Tibial artery (tissue), 4 donors: Measurements from ENCODE around the gene CAPZB.
"Not testable (repeated sequence)": the region's sequence is repeated elsewhere in the genome, so short reads cannot be mapped to it uniquely, and the experiment has no call there.

Experiments
- DNase-seq, 2 donors: peaks; one replicate each; pipeline ENCODE4 v3.0.0-alpha.2; 2019
- H3K27ac ChIP-seq, 2 donors: fragments of 200-600 bp; sonication (generic) in 1 of 2; 1 replicate in 1 of 2; 2 replicates in 1 of 2; pipeline ENCODE4 v1.5.1; 2018 to 2019; ENCODE audit warnings: mild to moderate bottlenecking in 1 of 2
- H3K27me3 ChIP-seq, 2 donors: fragments of 200-600 bp; sonication (generic) in 1 of 2; one replicate each; pipeline versions ENCODE4 v1.5.1 to v1.6.0; 2016 to 2019
- H3K36me3 ChIP-seq, 3 donors: fragments of 200-600 bp; sonication (generic) in 2 of 3; one replicate each; pipeline ENCODE4 v1.5.1; 2016 to 2019; ENCODE audit warnings: mild to moderate bottlenecking in 2 of 3
- H3K4me1 ChIP-seq, 4 donors: fragments of 200-600 bp; sonication (generic) in 2 of 4; 1 replicate in 3 of 4; 2 replicates in 1 of 4; pipeline ENCODE4 v1.5.1; 2016 to 2019
- H3K4me3 ChIP-seq, 2 donors: fragments of 200-600 bp; sonication (generic) in 1 of 2; 1 replicate in 1 of 2; 2 replicates in 1 of 2; pipeline ENCODE4 v1.5.1; 2018 to 2019; ENCODE audit warnings: mild to moderate bottlenecking in 2 of 2
- H3K9me3 ChIP-seq, 3 donors: fragments of 200-600 bp; sonication (generic) in 1 of 3; one replicate each; pipeline ENCODE4 v1.5.1; 2016 to 2019
- CTCF ChIP-seq, 2 experiments: fragments of 200-600 bp in 1 of 2; fragments of 450-650 bp in 1 of 2; IDR thresholded peaks; one replicate each; pipeline ENCODE4 v1.5.1; 2017 to 2019; ENCODE audit warnings: antibody characterized with exemption in 2 of 2, mild to moderate bottlenecking in 1 of 2, moderate library complexity in 1 of 2
- intact Hi-C: fragments of 100-400 bp; cut with DNase I; formaldehyde crosslinking; loops from one replicate; pipeline ENCODE4 v1.15.0; 2023; ENCODE audit warnings: low total_unique reads

CAPZB gene

GRCh38 chr1:19515201-19515600, 29.9 kb upstream of the CAPZB start:
- Histone ChIP-seq H3K27me3 (no peaks in the 10 kb centered on the region), H3K4me3 (no peak overlapping the region), H3K27ac (peak overlapping the region; percentile 34 to 58), H3K36me3 (no peaks in the 10 kb centered on the region), H3K9me3 (no peaks in the 10 kb centered on the region), H3K4me1 (peaks cover 0 to 15% (median 4%) of the 10 kb centered on the region in 4 donors)
- no peak for TF ChIP-seq CTCF (IDR thresholded peaks at IDR 0.05)
- intact Hi-C loops, result no loop called here
- DNase-seq, result no peak

DNA sequence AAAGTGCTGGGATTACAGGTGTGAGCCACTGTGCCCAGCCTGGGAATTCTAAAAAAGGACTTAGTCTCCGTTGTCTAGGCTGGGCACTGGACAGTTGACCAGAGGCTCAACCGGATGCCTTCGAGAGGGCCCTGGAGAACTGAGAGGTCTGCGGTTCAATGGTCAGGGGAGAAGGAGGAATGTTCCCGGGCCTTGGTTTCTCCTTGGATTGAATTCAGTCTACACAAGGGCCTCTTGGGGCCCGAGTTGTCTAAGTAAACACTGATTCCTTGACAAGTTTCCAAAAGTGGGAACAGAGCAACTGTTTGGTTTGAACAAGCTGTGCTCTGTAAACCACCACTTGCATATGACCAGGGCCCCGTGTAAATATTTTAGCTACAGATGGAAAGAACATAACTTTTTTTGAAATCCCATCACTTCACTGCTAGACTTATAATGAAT, 29.1 kb upstream of the CAPZB start:
- intact Hi-C loops, result no loop called here
- Histone ChIP-seq H3K9me3 (no peaks in the 10 kb centered on the region), H3K27ac (peak overlapping the region; percentile 34 to 58), H3K4me3 (no peak overlapping the region), H3K4me1 (peaks cover 0 to 15% (median 4%) of the 10 kb centered on the region in 4 donors), H3K27me3 (no peaks in the 10 kb centered on the region), H3K36me3 (no peaks in the 10 kb centered on the region)
- TF ChIP-seq CTCF (IDR thresholded peaks at IDR 0.05), result no peak
- peak; percentile 71 to 84 for DNase-seq

- DNase-seq, result no peak
- Histone ChIP-seq H3K9me3 (no peaks in the 10 kb centered on the region), H3K27me3 (no peaks in the 10 kb centered on the region), H3K4me1 (peaks cover 0 to 15% (median 4%) of the 10 kb centered on the region in 4 donors), H3K4me3 (no peak overlapping the region), H3K27ac (no peak overlapping the region), H3K36me3 (no peaks in the 10 kb centered on the region)
- TF ChIP-seq CTCF (IDR thresholded peaks at IDR 0.05), result no peak
- intact Hi-C loops, result no loop called here
Measured at GRCh38 chr1:19512545-19512944, 27.2 kb upstream of the CAPZB start.

DNA sequence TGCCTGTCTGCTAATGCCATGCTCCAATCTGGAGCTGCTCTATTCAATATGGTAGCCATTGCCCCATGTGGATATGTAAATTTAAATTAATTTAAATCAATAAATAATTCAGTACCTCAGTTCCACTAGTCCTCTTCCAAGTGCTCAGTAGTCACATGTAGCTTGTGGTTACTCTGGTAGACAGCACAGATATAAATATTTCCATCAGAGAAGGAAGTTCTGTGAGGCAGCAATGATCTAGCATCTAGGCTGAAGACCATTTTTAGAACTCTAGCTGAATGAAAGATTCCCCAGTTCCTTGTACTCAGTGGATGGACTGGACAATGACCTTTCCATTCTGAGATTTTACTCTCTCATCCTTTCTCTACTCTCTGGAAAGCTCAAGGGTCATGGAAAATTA, 25.8 kb upstream of the CAPZB start:
- intact Hi-C loops, result no loop called here
- Histone ChIP-seq H3K27ac (no peak overlapping the region), H3K36me3 (no peaks in the 10 kb centered on the region), H3K9me3 (no peaks in the 10 kb centered on the region), H3K27me3 (no peaks in the 10 kb centered on the region), H3K4me1 (peaks cover 0 to 15% (median 4%) of the 10 kb centered on the region in 4 donors), H3K4me3 (no peak overlapping the region)
- DNase-seq, result no peak
- no peak for TF ChIP-seq CTCF (IDR thresholded peaks at IDR 0.05)

GRCh38 chr1:19509647-19510046, 24.3 kb upstream of the CAPZB start:
- peaks cover 0 to 19% (median 8%) of the 10 kb centered on the region in 4 donors for H3K4me1 ChIP-seq
- not testable (repeated sequence) for H3K27me3 ChIP-seq, DNase-seq, H3K36me3 ChIP-seq, H3K27ac ChIP-seq, H3K9me3 ChIP-seq, H3K4me3 ChIP-seq
- intact Hi-C loops, result loop anchor here (5.0 to 10.0 kb wide), 2 partner anchors 105 to 637 kb away; no protein-coding TSS in a partner anchor

DNA sequence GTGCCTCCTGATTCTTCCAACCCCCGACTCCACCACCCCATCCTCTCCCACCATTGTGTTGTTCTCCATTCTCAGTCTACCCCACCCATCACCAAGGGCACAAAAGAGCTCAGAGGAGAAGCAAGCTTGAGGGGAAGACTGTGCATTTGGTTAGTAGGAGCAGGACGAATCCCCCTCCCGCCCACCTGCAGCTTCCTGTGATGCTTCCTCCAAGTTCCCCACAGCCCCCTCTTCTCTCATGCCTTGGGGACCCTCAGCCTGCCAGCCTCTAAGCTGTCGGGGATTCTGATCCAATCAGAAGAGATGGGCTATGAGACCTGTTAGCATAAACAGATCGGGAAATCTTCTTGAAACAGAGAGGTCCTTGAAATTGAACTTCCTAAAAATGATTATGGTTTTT, 22.2 kb upstream of the CAPZB start:
- no peak for TF ChIP-seq CTCF (IDR thresholded peaks at IDR 0.05)
- Histone ChIP-seq H3K4me1 (peaks cover 0 to 9% (median 4%) of the 10 kb centered on the region in 4 donors), H3K27me3 (no peaks in the 10 kb centered on the region), H3K9me3 (no peaks in the 10 kb centered on the region), H3K27ac (no peak overlapping the region), H3K4me3 (no peak overlapping the region), H3K36me3 (no peaks in the 10 kb centered on the region)
- no peak for DNase-seq
- intact Hi-C loops, result loop anchor here (5.0 to 10.0 kb wide), 2 partner anchors 107 to 635 kb away; no protein-coding TSS in a partner anchor
